ENCODE results near the gene GKN1. TPM values are rescaled to one million over a fixed set of nuclear protein-coding genes. Genes with fewer than 3 reads are reported as not detected.

The GKN1 gene
- total RNA-seq, 1 experiment from 2014 or later = not detected

DNA sequence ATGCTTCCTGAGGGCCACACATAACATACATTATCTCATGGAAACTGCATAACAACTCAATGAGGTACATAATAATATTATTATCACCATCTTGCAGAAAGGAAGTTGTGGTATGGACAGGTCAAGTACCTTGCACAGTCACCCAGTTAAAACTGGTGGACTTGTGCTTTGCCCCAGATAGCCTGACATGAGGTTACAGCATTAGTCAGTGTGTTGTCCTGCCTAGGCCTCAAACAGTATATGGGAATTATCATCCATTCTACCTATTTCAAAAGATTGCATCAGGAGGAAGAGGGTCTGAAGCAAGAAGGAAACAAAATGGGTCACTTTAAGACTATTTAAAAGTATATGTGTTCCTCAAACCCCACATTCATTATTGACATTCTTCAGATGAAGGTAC, 33.2 kb downstream of the GKN1 start:
- H3T11ph ChIP-seq (ENCODE audit: low read length) = no peak overlapping the region
- no peak overlapping the region for H3K56ac ChIP-seq (ENCODE audit: insufficient read length, low read depth, low read length)
- no peak overlapping the region for H3K18ac ChIP-seq (ENCODE audit: insufficient read length, low read depth, low read length)
- H3K9ac ChIP-seq (ENCODE audit: extremely low read depth, insufficient read length, low read length) = no peak overlapping the region
- Mint-ChIP-seq H3K4me1 (peaks cover 2 to 3% of the 10 kb centered on the region in 2 experiments; a peak in 2 of 4 replicates), H3K27ac (no peak overlapping the region), H3K36me3 (ENCODE audit: insufficient read depth in 1 of 3, low read depth in 3 of 3) (no peaks in the 10 kb centered on the region), H3K27me3 (ENCODE audit: low read depth) (peaks cover 39% of the 10 kb centered on the region), H3K9me3 (peaks cover 0 to 2% of the 10 kb centered on the region in 2 experiments), H3K4me3 (no peak overlapping the region)
- no peak overlapping the region for H3K27ac ChIP-seq (ENCODE audit: insufficient read length, low read depth, low read length)
- TF ChIP-seq, protein P1, sequence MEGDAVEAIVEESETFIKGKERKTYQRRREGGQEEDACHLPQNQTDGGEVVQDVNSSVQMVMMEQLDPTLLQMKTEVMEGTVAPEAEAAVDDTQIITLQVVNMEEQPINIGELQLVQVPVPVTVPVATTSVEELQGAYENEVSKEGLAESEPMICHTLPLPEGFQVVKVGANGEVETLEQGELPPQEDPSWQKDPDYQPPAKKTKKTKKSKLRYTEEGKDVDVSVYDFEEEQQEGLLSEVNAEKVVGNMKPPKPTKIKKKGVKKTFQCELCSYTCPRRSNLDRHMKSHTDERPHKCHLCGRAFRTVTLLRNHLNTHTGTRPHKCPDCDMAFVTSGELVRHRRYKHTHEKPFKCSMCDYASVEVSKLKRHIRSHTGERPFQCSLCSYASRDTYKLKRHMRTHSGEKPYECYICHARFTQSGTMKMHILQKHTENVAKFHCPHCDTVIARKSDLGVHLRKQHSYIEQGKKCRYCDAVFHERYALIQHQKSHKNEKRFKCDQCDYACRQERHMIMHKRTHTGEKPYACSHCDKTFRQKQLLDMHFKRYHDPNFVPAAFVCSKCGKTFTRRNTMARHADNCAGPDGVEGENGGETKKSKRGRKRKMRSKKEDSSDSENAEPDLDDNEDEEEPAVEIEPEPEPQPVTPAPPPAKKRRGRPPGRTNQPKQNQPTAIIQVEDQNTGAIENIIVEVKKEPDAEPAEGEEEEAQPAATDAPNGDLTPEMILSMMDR (conservative IDR thresholded peaks at IDR 0.05) = no peak
- no peak overlapping the region for H4K91ac ChIP-seq (ENCODE audit: insufficient read length, low read depth, low read length)
- no peak overlapping the region for H2AFZ ChIP-seq (ENCODE audit: low read length)
- no peak overlapping the region for H3K4me2 ChIP-seq (ENCODE audit: insufficient read depth, insufficient read length, low read length)
- no peak overlapping the region for H3K14ac ChIP-seq (ENCODE audit: insufficient read depth, low read length)
- no peak overlapping the region for H2BK15ac ChIP-seq (ENCODE audit: low read depth, low read length)
- no peaks in the 10 kb centered on the region for H3K79me2 ChIP-seq (ENCODE audit: insufficient read depth, low read length)
- no peak for DNase-seq
- H4K20me1 ChIP-seq (ENCODE audit: control insufficient read depth, insufficient read depth, insufficient read length) = no peaks in the 10 kb centered on the region
- no peak overlapping the region for H3K23ac ChIP-seq (ENCODE audit: insufficient read length, low read depth, low read length)
- no peaks in the 10 kb centered on the region for H3K23me2 ChIP-seq (ENCODE audit: insufficient read length, low read depth, low read length, poor library complexity, severe bottlenecking)
- H4K8ac ChIP-seq (replicated peaks; ENCODE audit: insufficient read length, low read depth, low read length) = no peak overlapping the region
- no peaks in the 10 kb centered on the region for H3K9me3 ChIP-seq (ENCODE audit: control insufficient read depth, low read depth, low read length)
- H2BK20ac ChIP-seq (ENCODE audit: low read depth, low read length, poor library complexity, severe bottlenecking) = no peak overlapping the region
- no peak overlapping the region for H3K4ac ChIP-seq (ENCODE audit: low read depth, low read length)
- H3K4me1 ChIP-seq (ENCODE audit: insufficient read depth, low read length) = no peaks in the 10 kb centered on the region
- no peak overlapping the region for H2BK5ac ChIP-seq (ENCODE audit: insufficient read length, low read length)
- H2BK12ac ChIP-seq (ENCODE audit: insufficient read length, low read depth, low read length) = no peak overlapping the region
- H3K79me1 ChIP-seq (ENCODE audit: insufficient read depth, low read depth, low read length, poor library complexity, severe bottlenecking) = no peaks in the 10 kb centered on the region
- H2BK120ac ChIP-seq (ENCODE audit: low read depth, low read length, poor library complexity, severe bottlenecking) = no peak overlapping the region
- H3K27me3 ChIP-seq (ENCODE audit: insufficient read depth, low read length) = no peaks in the 10 kb centered on the region
- no peak overlapping the region for H4K5ac ChIP-seq (ENCODE audit: insufficient read length, low read depth, low read length)
- no peak overlapping the region for H2AK5ac ChIP-seq (ENCODE audit: insufficient read length, low read length)
